PC-9 (cell line): ENCODE data around the gene RXRA. TPM values are rescaled to one million over a fixed set of nuclear protein-coding genes. Genes with fewer than 3 reads are reported as not detected.

Experiments
- BruUV-seq: library from RNA; stranded (reverse); fragments of 400-500 nt; replicated peaks from 2 replicates; lab custom pipeline; 2021; lab: Mats Ljungman, UMichigan
- CTCF ChIA-PET: fragments of 300-600 bp; sonication (Branson Sonifier 250); formaldehyde crosslinking; loops from one replicate; lab custom pipeline; 2022; ENCODE audit warnings: antibody characterized with exemption; lab: Charles Lee
- POLR2A ChIA-PET: fragments of 300-600 bp; sonication (Branson Sonifier 250); formaldehyde crosslinking; loops from one replicate; lab custom pipeline; 2022; ENCODE audit warnings: antibody characterized with exemption; ENCODE audit not compliant: unreplicated experiment; lab: Charles Lee
- DNase-seq, 2 experiments: peaks; one replicate each; pipeline versions ENCODE4 v3.0.0 to v3.0.0-alpha.2; 2015 to 2022; ENCODE audit warnings: mixed read lengths in 1 of 2
- H2AFZ ChIP-seq: fragments of 200-600 bp; sonication (generic); 2 replicates; pipeline ENCODE4 v1.8.1; 2017; ENCODE audit warnings: antibody characterized with exemption
- H3F3A ChIP-seq: fragments of 200-600 bp; sonication (generic); 2 replicates; pipeline ENCODE4 v1.8.1; 2017; ENCODE audit warnings: antibody characterized with exemption, mild to moderate bottlenecking, low read depth; ENCODE audit not compliant: insufficient read depth
- H3K27ac ChIP-seq: fragments of 200-600 bp; sonication (generic); 2 replicates; pipeline ENCODE4 v1.6.1; 2016; ENCODE audit warnings: mixed run types
- H3K27me3 ChIP-seq: fragments of 200-600 bp; sonication (generic); 2 replicates; pipeline ENCODE4 v1.6.1; 2016; ENCODE audit warnings: low read depth, mixed run types; ENCODE audit not compliant: insufficient read depth
- H3K36me3 ChIP-seq: fragments of 200-600 bp; sonication (generic); 2 replicates; pipeline ENCODE4 v1.6.1; 2016; ENCODE audit warnings: low read depth, mixed run types
- H3K4me1 ChIP-seq: fragments of 200-600 bp; sonication (generic); replicated peaks from 2 replicates; pipeline ENCODE4 v1.6.1; 2016; ENCODE audit warnings: mixed run types; ENCODE audit not compliant: insufficient read depth
- H3K4me2 ChIP-seq: fragments of 200-600 bp; sonication (generic); 2 replicates; pipeline ENCODE4 v1.6.1; 2017; ENCODE audit warnings: mixed run types
- H3K4me3 ChIP-seq: fragments of 200-600 bp; sonication (generic); 2 replicates; pipeline ENCODE4 v1.6.1; 2016; ENCODE audit warnings: mixed run types
- H3K79me2 ChIP-seq: fragments of 200-600 bp; sonication (generic); 2 replicates; pipeline ENCODE4 v1.6.1; 2017; ENCODE audit warnings: low read depth, mixed run types
- H3K9me2 ChIP-seq: fragments of 200-600 bp; sonication (generic); 2 replicates; pipeline ENCODE4 v1.8.1; 2017; ENCODE audit warnings: mild to moderate bottlenecking; ENCODE audit not compliant: insufficient read depth
- H3K9me3 ChIP-seq: fragments of 200-600 bp; sonication (generic); 2 replicates; pipeline ENCODE4 v1.8.1; 2016; ENCODE audit warnings: low read depth; ENCODE audit not compliant: insufficient read depth
- H4K20me1 ChIP-seq: fragments of 200-600 bp; sonication (generic); 2 replicates; pipeline ENCODE4 v1.8.1; 2017; ENCODE audit not compliant: insufficient read depth
- EZH2 ChIP-seq: fragments of 200-600 bp; sonication (generic); IDR thresholded peaks from 2 replicates; pipeline ENCODE4 v1.8.0; 2017; ENCODE audit warnings: antibody characterized with exemption, low read depth
- intact Hi-C: fragments of 100-400 bp; cut with micrococcal nuclease; formaldehyde crosslinking; loops from one replicate; pipeline ENCODE4 v1.10.0; 2022; ENCODE audit not compliant: unreplicated experiment
- total RNA-seq: library from RNA; stranded (reverse); gene quantifications from 2 replicates; pipeline ENCODE4 v1.2.3, GENCODE V29; 2021
- TF ChIP-seq, protein P1 (sequence below): fragments of 200-600 bp; sonication (generic); conservative IDR thresholded peaks from 2 replicates; pipeline ENCODE4 v1.6.1; 2017; ENCODE audit warnings: mixed run types, antibody characterized with exemption, mild to moderate bottlenecking, moderate library complexity

The RXRA gene
- total RNA-seq, 1 experiment from 2014 or later = 146 TPM

DNA sequence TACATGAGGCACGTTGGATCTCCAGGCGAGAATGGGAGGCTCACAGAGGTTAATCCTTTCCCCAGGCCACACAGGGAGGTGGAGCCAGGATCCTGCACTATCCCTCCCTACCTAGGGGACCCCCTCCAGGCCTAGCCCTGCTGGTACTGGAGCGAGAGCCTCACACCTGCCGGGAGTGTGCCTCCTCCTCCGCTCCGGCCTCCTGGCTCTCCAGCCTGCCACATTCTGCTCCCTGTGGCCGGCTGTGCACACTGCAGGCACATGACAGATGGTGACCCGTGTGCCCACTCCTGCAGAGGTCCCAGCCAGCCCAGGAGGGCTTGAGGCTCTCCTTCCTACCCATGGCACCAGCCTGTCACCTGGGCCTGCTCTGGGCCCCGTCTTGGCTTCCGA lies 93.4 kb downstream of the RXRA start:
- Histone ChIP-seq H4K20me1 (no peaks in the 10 kb centered on the region; the same call in 1 of the 2 replicates), H3F3A (no peaks in the 10 kb centered on the region), H3K4me3 (no peak overlapping the region), H3K36me3 (no peaks in the 10 kb centered on the region; the same call in 1 of the 2 replicates), H3K4me1 (no peaks in the 10 kb centered on the region), H2AFZ (no peak overlapping the region), H3K4me2 (no peak overlapping the region), H3K9me3 (no peaks in the 10 kb centered on the region), H3K27me3 (no peaks in the 10 kb centered on the region), H3K79me2 (no peaks in the 10 kb centered on the region), H3K9me2 (no peaks in the 10 kb centered on the region), H3K27ac (no peak overlapping the region)
- no TSS peak for BruUV-seq
- intact Hi-C loops = no loop called here
- CTCF ChIA-PET = no interaction called here
- no peak for DNase-seq
- TF ChIP-seq, protein P1, sequence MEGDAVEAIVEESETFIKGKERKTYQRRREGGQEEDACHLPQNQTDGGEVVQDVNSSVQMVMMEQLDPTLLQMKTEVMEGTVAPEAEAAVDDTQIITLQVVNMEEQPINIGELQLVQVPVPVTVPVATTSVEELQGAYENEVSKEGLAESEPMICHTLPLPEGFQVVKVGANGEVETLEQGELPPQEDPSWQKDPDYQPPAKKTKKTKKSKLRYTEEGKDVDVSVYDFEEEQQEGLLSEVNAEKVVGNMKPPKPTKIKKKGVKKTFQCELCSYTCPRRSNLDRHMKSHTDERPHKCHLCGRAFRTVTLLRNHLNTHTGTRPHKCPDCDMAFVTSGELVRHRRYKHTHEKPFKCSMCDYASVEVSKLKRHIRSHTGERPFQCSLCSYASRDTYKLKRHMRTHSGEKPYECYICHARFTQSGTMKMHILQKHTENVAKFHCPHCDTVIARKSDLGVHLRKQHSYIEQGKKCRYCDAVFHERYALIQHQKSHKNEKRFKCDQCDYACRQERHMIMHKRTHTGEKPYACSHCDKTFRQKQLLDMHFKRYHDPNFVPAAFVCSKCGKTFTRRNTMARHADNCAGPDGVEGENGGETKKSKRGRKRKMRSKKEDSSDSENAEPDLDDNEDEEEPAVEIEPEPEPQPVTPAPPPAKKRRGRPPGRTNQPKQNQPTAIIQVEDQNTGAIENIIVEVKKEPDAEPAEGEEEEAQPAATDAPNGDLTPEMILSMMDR = peak; percentile 61
- no peak for TF ChIP-seq EZH2
- POLR2A ChIA-PET = no interaction called here

DNA sequence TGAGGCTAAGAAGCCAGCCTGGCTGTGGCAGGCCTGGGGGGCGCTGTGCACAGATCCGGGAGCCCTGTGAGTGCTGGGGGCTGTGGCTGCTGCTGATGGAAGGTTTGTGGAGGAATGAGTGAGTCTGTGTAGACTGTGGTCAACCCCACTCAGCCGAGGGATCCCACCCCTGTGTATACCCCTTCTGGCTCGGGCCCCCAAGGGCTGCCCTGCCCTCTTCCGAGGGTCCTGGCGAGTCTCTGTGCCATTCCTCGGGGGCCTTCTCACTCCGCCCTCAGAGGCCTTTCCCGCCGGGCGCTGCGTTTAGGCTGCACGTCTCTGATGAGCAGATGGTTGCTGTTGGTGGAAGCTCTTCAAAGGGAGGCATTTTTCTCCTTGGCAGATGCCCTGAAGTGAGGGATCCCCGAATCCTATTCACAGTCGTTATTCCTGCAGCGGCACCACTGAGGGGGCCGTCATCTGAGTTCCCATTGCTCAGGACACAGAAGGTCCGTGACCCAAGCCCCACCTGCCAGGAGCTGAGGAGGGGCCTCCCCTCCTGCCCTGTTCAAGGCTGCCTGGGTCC lies 94.1 kb downstream of the RXRA start:
- TF ChIP-seq EZH2 = no peak
- TF ChIP-seq, protein P1 = no peak
- no peaks in the 10 kb centered on the region for H3K27me3 ChIP-seq
- no peaks in the 10 kb centered on the region; the same call in 1 of the 2 replicates for H3K36me3 ChIP-seq
- no peaks in the 10 kb centered on the region for H3K9me2 ChIP-seq
- POLR2A ChIA-PET = no interaction called here
- H3K4me2 ChIP-seq = no peak overlapping the region
- no peaks in the 10 kb centered on the region; the same call in 1 of the 2 replicates for H4K20me1 ChIP-seq
- no TSS peak for BruUV-seq
- H3K4me1 ChIP-seq = no peaks in the 10 kb centered on the region
- no peak overlapping the region for H3K27ac ChIP-seq
- H3K4me3 ChIP-seq = no peak overlapping the region
- no peak overlapping the region for H2AFZ ChIP-seq
- no peaks in the 10 kb centered on the region for H3K9me3 ChIP-seq
- H3K79me2 ChIP-seq = no peaks in the 10 kb centered on the region
- intact Hi-C loops = no loop called here
- no peak for DNase-seq
- CTCF ChIA-PET = no interaction called here
- no peaks in the 10 kb centered on the region for H3F3A ChIP-seq

DNA sequence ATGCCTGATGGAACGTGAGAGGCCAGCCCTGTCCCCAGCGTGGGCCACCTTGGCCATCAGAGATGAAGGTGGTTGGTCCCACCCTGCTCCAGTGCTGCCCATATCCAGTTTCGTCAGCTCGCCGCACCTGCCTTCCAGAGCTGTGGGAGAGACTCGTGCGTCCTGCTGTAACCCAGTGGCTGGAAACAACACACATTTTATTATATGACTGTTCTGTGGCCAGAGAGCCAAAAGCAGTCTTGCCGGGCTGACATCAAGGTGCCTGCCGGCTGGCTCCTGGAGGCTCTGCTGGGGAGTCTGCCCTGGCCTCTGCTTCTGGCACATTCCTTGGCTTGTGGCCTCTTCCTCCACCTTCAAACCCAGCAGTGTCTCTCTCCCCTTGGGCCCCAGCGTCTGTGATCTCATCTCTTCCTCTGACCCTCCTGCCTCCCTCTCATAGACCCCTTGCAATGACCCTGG lies 94.7 kb downstream of the RXRA start:
- Histone ChIP-seq H2AFZ (no peak overlapping the region), H3K4me2 (no peak overlapping the region), H3K79me2 (no peaks in the 10 kb centered on the region), H3K27ac (no peak overlapping the region), H3F3A (no peaks in the 10 kb centered on the region), H3K9me3 (no peaks in the 10 kb centered on the region), H3K9me2 (no peaks in the 10 kb centered on the region), H3K4me1 (no peaks in the 10 kb centered on the region), H4K20me1 (peaks cover 3% of the 10 kb centered on the region; the same call in 1 of the 2 replicates), H3K36me3 (no peaks in the 10 kb centered on the region; the same call in 1 of the 2 replicates), H3K4me3 (no peak overlapping the region), H3K27me3 (no peaks in the 10 kb centered on the region)
- BruUV-seq = no TSS peak
- no peak for DNase-seq
- ChIA-PET POLR2A (no interaction called here), CTCF (interaction anchor here (0.6 kb wide), 1 partner anchor 246 kb away, joined by 4 read pairs; no protein-coding TSS in a partner anchor)
- no peak for TF ChIP-seq EZH2
- TF ChIP-seq, protein P1 = no peak
- intact Hi-C loops = no loop called here
